HepG2 (cell line): ENCODE results near the gene ZFP82. TPM values are rescaled to one million over a fixed set of nuclear protein-coding genes. Genes with fewer than 3 reads are reported as not detected.

ENCODE experiments used
- ATF2 ChIP-seq: sonication (generic); formaldehyde crosslinking; IDR thresholded peaks from 2 replicates; pipeline ENCODE4 v1.4.0; 2020; ENCODE audit warnings: missing genetic modification reagents
- CBX1 ChIP-seq: IDR thresholded peaks from one replicate; pipeline ENCODE4 v1.6.1; 2016; ENCODE audit warnings: antibody characterized with exemption, low read depth
- EP300 ChIP-seq, 3 experiments: sonication (generic) in 1 of 3; formaldehyde crosslinking in 1 of 3; IDR thresholded peaks; 2 replicates each; pipeline versions ENCODE4 v1.5.1 to v1.6.1; 2011 to 2020; ENCODE audit warnings: low read depth in 2 of 3, low read length in 2 of 3, borderline replicate concordance in 1 of 3, improper control_type of control experiment in 1 of 3, mild to moderate bottlenecking in 1 of 3, missing genetic modification reagents in 1 of 3, moderate library complexity in 1 of 3
- ERF ChIP-seq: IDR thresholded peaks from 2 replicates; pipeline ENCODE4 v1.6.1; 2018; ENCODE audit warnings: missing biosample characterization, missing genetic modification reagents
- FOXK1 ChIP-seq: sonication (generic); formaldehyde crosslinking; IDR thresholded peaks from 2 replicates; pipeline ENCODE4 v1.4.0; 2020; ENCODE audit warnings: low read depth, missing genetic modification reagents, borderline replicate concordance
- NFE2 ChIP-seq: sonication (generic); formaldehyde crosslinking; IDR thresholded peaks from 2 replicates; pipeline ENCODE4 v1.4.0; 2020; ENCODE audit warnings: missing genetic modification reagents
- RFXANK ChIP-seq: IDR thresholded peaks from 2 replicates; pipeline ENCODE4 v1.6.1; 2016
- ZFP36 ChIP-seq: fragments of 150-350 bp; IDR thresholded peaks from 2 replicates; pipeline ENCODE4 v1.6.1; 2018; ENCODE audit warnings: borderline replicate concordance, low read length, low read depth; ENCODE audit not compliant: partially characterized antibody
- ZNF343 ChIP-seq: sonication (generic); formaldehyde crosslinking; IDR thresholded peaks from 2 replicates; pipeline ENCODE4 v1.4.0; 2020; ENCODE audit warnings: mild to moderate bottlenecking, missing genetic modification reagents
- ZNF639 ChIP-seq: conservative IDR thresholded peaks from 2 replicates; pipeline ENCODE4 v1.6.1; 2018; ENCODE audit warnings: missing genetic modification reagents
- ZNF839 ChIP-seq: sonication (generic); formaldehyde crosslinking; IDR thresholded peaks from 2 replicates; pipeline ENCODE4 v1.4.0; 2020; ENCODE audit warnings: missing genetic modification reagents, mild to moderate bottlenecking, borderline replicate concordance
- polyA plus RNA-seq, 8 experiments: library from polyadenylated mRNA; depleted of rRNA in 3 of 8; stranded (reverse) in 7 of 8; unstranded in 1 of 8; fragments of >200 nt; fragmentation: Illumina TruSeq in 4 of 8; extraction: Trizol in 4 of 8; gene quantifications; 2 replicates each; pipeline versions ENCODE4 v1.2.1 to v1.2.3, GENCODE V29; 2011 to 2016; ENCODE audit warnings: low read depth in 4 of 8, missing spikeins in 1 of 8, mixed read lengths in 1 of 8; ENCODE audit not compliant: insufficient read depth in 1 of 8
- total RNA-seq, 5 experiments: library from RNA; depleted of rRNA; stranded (reverse); fragments of >200 nt; fragmentation: Illumina TruSeq; extraction: Trizol; gene quantifications; 2 replicates each; pipeline ENCODE4 v1.2.3, GENCODE V29; 2016; ENCODE audit warnings: low read depth in 1 of 5
- TF ChIP-seq, protein P1 (sequence below): IDR thresholded peaks from 2 replicates; pipeline ENCODE4 v1.6.1; 2012; ENCODE audit warnings: low read length, improper control_type of control experiment
- TF ChIP-seq, protein P2 (sequence below): sonication (generic); formaldehyde crosslinking; IDR thresholded peaks from 2 replicates; pipeline ENCODE4 v1.5.1; 2020; ENCODE audit warnings: mild to moderate bottlenecking, missing genetic modification reagents, borderline replicate concordance
- TF ChIP-seq, protein P3 (sequence below): sonication (generic); formaldehyde crosslinking; IDR thresholded peaks from 2 replicates; pipeline ENCODE4 v1.5.0; 2020; ENCODE audit warnings: missing genetic modification reagents, mild to moderate bottlenecking, borderline replicate concordance

The ZFP82 gene
- total and polyA plus RNA-seq, 2 of the 13 experiments (the other 11 are each of a cell fraction or from before 2014, with no cell fraction given), result 1.7 to 4.3 TPM

GRCh38 chr19:36378625-36379509 is 39.6 kb downstream of the ZFP82 start, which contains the start of gene ZFP14 (continued):
- TF ChIP-seq RFXANK (CRISPR knock-in tag) (no peak), FOXK1 (CRISPR knock-in tag) (peak; percentile 66; the same call in 1 of the 2 replicates), ZNF639 (no peak), ERF (CRISPR knock-in tag) (peak; percentile 80; the same call in 1 of the 2 replicates), ZNF343 (0 out of 2 replicates have a peak, but pooled peaks have one; percentile 25), ATF2 (CRISPR knock-in tag) (peak; percentile 60), NFE2 (no peak), EP300 (IDR thresholded peaks at IDR 0.05; ENCODE audit: low read depth in 2 of 2, low read length in 2 of 2) (0 out of 4 replicates have a peak, but pooled peaks of 1 of the 2 experiments have one; percentile 10), EP300 (CRISPR knock-in tag; IDR thresholded peaks at IDR 0.05; ENCODE audit: borderline replicate concordance) (no peak), ZFP36 (no peak), CBX1 (no peak), ZNF839 (no peak)
- TF ChIP-seq, protein P1, sequence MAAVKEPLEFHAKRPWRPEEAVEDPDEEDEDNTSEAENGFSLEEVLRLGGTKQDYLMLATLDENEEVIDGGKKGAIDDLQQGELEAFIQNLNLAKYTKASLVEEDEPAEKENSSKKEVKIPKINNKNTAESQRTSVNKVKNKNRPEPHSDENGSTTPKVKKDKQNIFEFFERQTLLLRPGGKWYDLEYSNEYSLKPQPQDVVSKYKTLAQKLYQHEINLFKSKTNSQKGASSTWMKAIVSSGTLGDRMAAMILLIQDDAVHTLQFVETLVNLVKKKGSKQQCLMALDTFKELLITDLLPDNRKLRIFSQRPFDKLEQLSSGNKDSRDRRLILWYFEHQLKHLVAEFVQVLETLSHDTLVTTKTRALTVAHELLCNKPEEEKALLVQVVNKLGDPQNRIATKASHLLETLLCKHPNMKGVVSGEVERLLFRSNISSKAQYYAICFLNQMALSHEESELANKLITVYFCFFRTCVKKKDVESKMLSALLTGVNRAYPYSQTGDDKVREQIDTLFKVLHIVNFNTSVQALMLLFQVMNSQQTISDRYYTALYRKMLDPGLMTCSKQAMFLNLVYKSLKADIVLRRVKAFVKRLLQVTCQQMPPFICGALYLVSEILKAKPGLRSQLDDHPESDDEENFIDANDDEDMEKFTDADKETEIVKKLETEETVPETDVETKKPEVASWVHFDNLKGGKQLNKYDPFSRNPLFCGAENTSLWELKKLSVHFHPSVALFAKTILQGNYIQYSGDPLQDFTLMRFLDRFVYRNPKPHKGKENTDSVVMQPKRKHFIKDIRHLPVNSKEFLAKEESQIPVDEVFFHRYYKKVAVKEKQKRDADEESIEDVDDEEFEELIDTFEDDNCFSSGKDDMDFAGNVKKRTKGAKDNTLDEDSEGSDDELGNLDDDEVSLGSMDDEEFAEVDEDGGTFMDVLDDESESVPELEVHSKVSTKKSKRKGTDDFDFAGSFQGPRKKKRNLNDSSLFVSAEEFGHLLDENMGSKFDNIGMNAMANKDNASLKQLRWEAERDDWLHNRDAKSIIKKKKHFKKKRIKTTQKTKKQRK, result no peak
- TF ChIP-seq, protein P2, sequence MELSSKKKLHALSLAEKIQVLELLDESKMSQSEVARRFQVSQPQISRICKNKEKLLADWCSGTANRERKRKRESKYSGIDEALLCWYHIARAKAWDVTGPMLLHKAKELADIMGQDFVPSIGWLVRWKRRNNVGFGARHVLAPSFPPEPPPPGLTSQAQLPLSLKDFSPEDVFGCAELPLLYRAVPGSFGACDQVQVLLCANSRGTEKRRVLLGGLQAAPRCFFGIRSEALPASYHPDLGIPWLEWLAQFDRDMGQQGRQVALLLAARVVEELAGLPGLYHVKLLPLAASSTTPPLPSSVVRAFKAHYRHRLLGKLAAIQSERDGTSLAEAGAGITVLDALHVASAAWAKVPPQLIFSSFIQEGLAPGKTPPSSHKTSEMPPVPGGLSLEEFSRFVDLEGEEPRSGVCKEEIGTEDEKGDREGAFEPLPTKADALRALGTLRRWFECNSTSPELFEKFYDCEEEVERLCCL (CRISPR knock-in tag), result 0 out of 2 replicates have a peak, but pooled peaks have one; percentile 62
- TF ChIP-seq, protein P3, sequence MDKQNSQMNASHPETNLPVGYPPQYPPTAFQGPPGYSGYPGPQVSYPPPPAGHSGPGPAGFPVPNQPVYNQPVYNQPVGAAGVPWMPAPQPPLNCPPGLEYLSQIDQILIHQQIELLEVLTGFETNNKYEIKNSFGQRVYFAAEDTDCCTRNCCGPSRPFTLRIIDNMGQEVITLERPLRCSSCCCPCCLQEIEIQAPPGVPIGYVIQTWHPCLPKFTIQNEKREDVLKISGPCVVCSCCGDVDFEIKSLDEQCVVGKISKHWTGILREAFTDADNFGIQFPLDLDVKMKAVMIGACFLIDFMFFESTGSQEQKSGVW, result no peak
